GM12865 (cell line): ENCODE data around the gene MSRB3.
"Not testable (repeated sequence)": the region's sequence is repeated elsewhere in the genome, so short reads cannot be mapped to it uniquely, and the experiment has no call there.

Experiments
- DNase-seq: peaks from one replicate; pipeline ENCODE4 v3.0.0; 2010; ENCODE audit warnings: low read depth
- H3K4me3 ChIP-seq: 2 replicates; pipeline ENCODE4 v1.5.1; 2011; ENCODE audit warnings: mild to moderate bottlenecking, low read depth, low read length, control low read depth
- TF ChIP-seq, protein P1 (sequence below): IDR thresholded peaks from 2 replicates; pipeline ENCODE4 v1.5.1; 2011; ENCODE audit warnings: low read length, control low read depth, low read depth, inconsistent platforms; ENCODE audit not compliant: insufficient read depth; ENCODE audit errors: missing control alignments

MSRB3 gene

DNA sequence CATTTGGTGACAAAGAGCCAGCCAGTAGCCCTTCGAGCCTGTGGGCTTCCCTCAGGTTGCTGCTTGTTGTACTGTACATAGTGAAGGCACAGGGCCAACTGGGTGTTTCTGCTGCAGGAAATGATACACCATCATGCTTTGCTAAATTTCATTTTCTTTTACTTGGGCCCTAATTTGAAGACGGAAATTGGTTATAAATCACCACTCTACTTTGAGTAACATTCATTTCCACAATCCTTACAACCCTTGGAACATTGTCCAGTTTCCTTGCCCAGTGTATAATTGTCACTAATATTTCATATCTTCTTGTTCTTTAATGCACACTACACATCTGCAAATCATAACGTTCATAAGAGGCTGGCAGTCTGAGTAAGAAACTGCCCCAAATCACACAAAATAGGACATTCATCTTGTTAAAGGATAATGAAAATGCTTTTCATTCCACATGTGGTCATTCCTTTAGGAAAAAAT, 30.2 kb downstream of the MSRB3 start:
- peak; percentile 13 for DNase-seq
- TF ChIP-seq, protein P1, sequence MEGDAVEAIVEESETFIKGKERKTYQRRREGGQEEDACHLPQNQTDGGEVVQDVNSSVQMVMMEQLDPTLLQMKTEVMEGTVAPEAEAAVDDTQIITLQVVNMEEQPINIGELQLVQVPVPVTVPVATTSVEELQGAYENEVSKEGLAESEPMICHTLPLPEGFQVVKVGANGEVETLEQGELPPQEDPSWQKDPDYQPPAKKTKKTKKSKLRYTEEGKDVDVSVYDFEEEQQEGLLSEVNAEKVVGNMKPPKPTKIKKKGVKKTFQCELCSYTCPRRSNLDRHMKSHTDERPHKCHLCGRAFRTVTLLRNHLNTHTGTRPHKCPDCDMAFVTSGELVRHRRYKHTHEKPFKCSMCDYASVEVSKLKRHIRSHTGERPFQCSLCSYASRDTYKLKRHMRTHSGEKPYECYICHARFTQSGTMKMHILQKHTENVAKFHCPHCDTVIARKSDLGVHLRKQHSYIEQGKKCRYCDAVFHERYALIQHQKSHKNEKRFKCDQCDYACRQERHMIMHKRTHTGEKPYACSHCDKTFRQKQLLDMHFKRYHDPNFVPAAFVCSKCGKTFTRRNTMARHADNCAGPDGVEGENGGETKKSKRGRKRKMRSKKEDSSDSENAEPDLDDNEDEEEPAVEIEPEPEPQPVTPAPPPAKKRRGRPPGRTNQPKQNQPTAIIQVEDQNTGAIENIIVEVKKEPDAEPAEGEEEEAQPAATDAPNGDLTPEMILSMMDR = no peak
- no peak overlapping the region for H3K4me3 ChIP-seq

DNA sequence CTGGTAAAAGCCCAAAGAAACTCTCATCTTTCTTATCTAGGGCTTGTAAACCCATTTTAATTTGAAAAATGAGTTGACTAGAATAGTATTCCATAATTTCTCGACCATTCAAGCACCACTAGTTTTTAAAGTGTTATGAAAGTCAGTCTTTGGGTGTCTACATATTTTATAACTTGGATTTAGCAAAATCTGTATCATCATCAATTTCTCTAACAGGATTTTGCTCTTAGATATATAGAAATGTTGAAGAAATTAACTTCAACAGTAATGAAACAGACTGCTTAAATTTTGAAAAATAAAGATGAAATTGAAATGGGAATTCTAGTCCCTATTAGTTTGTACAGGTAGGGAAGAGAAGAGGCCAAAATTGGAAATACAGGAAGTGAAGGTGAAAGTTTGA, 32.8 kb downstream of the MSRB3 start:
- TF ChIP-seq, protein P1 = no peak
- no peak for DNase-seq
- H3K4me3 ChIP-seq = no peak overlapping the region

DNA sequence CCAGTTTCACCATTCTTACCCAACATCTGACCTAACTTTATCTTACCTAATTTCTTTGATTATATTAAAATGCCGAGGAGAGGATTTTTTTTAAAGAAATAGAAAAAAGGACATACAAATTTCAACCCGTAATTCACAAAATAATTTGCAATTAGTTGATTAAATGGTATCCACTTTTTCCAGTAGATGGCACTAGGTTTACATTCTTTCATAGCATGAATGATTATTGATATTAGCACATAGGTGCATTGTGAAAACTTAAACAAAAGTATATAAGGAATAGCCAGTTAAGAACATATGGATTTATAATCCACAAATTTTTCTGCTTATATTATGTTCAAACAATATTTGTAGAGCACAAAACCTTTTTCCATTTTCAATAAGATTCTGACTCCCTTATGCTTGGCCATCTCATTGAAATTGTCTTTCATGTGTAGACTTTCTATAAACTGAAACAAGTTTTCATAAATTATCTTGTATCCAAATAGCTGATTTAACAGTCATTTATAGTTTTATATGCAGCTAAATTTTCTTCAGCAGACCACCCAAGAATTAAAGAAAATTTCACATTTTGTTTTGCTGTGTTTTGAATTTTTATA, 35.3 kb downstream of the MSRB3 start:
- H3K4me3 ChIP-seq = no peak overlapping the region
- TF ChIP-seq, protein P1 = peak; percentile 18
- DNase-seq = no peak

DNA sequence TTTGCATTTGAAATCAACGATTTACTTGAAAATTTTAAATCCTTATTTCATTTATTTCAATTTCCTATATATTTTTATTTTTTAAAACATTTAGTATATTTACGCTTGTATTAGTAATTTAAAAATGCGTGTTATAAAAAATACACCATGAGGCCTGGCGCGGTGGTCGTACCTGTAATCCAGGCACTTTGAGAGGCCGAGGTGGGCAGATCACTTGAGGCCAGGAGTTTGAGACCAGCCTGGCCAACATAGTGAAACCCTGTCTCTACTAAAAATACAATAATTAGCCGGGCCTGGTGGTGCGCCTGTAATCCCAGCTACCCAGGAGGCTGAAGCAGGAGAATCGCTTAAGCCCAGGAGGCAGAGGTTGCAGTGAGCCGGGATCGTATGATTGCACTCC, 36.8 kb downstream of the MSRB3 start:
- not testable (repeated sequence) for DNase-seq, H3K4me3 ChIP-seq

DNA sequence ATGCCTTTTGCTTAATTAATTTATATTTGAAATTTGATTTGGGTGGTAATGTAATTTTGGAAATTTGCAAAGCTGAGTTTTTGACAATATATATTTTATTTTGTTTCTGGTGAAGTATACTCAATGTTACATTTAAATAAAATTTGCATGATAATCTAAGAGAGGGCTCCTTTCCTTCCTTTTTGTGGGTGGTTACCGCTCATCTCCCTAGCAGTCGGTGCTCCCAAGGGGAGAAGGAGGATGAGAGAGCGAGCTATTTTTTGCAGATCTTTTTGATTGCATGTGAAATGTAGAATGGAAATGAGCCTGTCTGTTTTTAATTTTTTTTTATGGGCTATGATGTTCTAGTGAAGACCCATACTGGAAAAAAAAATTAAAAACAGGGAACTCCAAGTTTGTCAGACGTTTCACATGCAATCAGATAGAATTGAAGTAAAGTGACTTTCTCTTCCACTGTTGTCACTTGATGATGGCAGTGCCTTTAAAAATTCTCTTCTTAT, 39.8 kb downstream of the MSRB3 start:
- DNase-seq = no peak
- no peak overlapping the region for H3K4me3 ChIP-seq
- TF ChIP-seq, protein P1 = no peak

DNA sequence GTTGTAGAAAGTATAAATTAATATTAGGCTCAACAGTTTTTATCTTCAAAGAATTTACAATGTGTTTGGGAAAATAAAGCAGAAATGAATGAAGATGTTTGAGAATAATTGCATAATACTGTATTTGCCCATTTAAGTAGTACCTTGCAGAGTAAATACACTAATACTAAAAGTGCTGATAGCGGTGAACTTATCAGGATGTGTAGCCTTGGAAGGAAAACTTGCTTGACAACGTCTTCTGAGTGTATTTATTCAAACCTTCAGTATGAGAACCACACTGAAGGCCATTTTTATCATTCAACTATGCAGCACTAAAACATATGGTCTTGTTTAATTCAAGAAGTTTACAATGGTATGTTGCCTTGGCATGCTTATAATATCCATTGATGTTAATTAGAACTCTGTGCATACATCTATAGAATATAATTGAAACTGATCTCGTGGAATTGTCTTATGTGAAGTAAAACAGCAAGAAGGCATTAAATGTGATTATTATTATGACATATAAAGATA, 41.3 kb downstream of the MSRB3 start:
- TF ChIP-seq, protein P1 = no peak
- DNase-seq = no peak
- H3K4me3 ChIP-seq = no peak overlapping the region

DNA sequence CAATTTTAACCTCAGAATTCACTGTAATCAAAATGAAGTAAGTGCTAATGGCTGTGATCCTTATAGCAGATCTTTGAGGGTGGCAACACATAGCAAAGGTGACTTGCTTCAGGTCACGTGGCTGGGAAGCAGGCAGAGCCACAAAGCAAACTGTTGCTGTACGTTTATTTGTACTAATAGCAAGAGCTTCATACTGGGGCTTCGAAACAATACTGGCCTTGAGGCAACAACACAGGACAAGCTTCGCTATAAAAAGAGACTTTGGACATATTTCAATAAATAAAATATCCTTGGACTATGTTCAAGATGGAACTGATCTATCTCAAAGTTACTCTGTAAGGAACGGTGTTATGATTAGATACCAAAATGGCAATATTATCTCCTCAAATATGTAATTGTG, 44.6 kb downstream of the MSRB3 start:
- TF ChIP-seq, protein P1 = no peak
- no peak overlapping the region for H3K4me3 ChIP-seq

More for the DNA sequence above, 44.6 kb downstream of the MSRB3 start:
- DNase-seq = no peak
